ENCODE data around the gene SCN4B.

DNA sequence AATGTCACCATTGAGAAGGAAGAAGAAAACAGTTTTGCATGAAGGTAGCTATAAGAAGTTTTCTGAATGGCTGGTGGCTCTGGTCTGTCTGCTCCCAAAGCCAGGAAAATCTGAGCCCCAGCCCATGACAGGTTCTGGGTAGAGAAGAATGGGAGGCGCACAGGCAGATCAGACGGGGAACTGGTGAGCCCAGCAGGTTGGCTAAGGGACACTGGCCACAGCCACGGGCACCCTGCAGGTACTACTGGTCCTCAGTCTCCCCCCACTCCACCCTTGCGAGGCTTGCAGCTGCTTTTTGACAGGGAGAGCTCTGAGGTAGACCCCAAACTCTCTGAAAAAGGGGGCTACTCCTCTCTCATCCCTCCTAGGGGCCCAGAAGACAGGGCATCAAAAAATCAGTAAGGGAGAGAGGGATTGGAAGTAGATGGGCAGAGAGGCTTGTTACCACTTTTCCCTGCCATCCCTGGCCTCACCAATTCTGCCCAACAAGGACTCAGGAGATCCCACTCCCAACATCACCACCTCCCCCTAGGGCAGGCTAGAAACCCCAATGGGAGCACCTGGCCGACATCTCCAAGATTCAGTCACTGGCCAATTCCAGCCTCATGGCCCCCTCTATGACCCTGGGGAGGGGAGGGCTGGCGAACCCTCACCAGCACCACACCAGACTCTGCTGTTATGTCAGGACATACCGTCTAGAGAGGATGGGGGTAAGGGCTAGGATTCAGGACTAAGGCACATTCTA is 17.4 kb downstream of the SCN4B start:
- no peak for TF ChIP-seq EZH2 (IDR thresholded peaks at IDR 0.05; ENCODE audit: insufficient read depth, low read length)
- TF ChIP-seq, protein P1, sequence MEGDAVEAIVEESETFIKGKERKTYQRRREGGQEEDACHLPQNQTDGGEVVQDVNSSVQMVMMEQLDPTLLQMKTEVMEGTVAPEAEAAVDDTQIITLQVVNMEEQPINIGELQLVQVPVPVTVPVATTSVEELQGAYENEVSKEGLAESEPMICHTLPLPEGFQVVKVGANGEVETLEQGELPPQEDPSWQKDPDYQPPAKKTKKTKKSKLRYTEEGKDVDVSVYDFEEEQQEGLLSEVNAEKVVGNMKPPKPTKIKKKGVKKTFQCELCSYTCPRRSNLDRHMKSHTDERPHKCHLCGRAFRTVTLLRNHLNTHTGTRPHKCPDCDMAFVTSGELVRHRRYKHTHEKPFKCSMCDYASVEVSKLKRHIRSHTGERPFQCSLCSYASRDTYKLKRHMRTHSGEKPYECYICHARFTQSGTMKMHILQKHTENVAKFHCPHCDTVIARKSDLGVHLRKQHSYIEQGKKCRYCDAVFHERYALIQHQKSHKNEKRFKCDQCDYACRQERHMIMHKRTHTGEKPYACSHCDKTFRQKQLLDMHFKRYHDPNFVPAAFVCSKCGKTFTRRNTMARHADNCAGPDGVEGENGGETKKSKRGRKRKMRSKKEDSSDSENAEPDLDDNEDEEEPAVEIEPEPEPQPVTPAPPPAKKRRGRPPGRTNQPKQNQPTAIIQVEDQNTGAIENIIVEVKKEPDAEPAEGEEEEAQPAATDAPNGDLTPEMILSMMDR (IDR thresholded peaks at IDR 0.05; ENCODE audit: insufficient read depth, low read depth, low read length), result no peak
